Gastroesophageal sphincter (tissue), 4 donors: ENCODE data around the gene ANAPC7. TPM values are rescaled to one million over a fixed set of nuclear protein-coding genes. Genes with fewer than 3 reads are reported as not detected.
"Not testable (repeated sequence)": the region's sequence is repeated elsewhere in the genome, so short reads cannot be mapped to it uniquely, and the experiment has no call there.

Source experiments
- ATAC-seq: fragments of 150-250 bp; one replicate; pipeline ENCODE4 v1.9.1; 2016; ENCODE audit warnings: mild to moderate bottlenecking, moderate library complexity
- H3K27ac ChIP-seq, 4 donors: fragments of 200-600 bp; sonication (generic) in 3 of 4; 1 replicate in 3 of 4; 2 replicates in 1 of 4; pipeline ENCODE4 v1.5.1; 2016 to 2019
- H3K27me3 ChIP-seq: fragments of 200-600 bp; sonication (generic); one replicate; pipeline ENCODE4 v1.5.1; 2019
- H3K36me3 ChIP-seq, 2 donors: fragments of 200-600 bp; sonication (generic); one replicate each; pipeline ENCODE4 v1.5.1; 2019; ENCODE audit warnings: control low read depth in 1 of 2
- H3K4me1 ChIP-seq, 3 donors: fragments of 200-600 bp; sonication (generic); 1 replicate in 2 of 3; 2 replicates in 1 of 3; pipeline ENCODE4 v1.5.1; 2016 to 2019; ENCODE audit warnings: control low read depth in 2 of 3
- H3K4me3 ChIP-seq, 2 donors: fragments of 200-600 bp; sonication (generic); one replicate each; pipeline ENCODE4 v1.5.1; 2019; ENCODE audit warnings: mild to moderate bottlenecking in 1 of 2, moderate library complexity in 1 of 2
- H3K9me3 ChIP-seq, 3 donors: fragments of 200-600 bp; sonication (generic); one replicate each; pipeline ENCODE4 v1.5.1; 2017 to 2019; ENCODE audit warnings: control low read depth in 2 of 3
- EP300 ChIP-seq: sonication (generic); formaldehyde crosslinking; IDR thresholded peaks from one replicate; pipeline ENCODE4 v1.6.1; 2017; ENCODE audit warnings: antibody characterized with exemption, mild to moderate bottlenecking
- POLR2A ChIP-seq, 2 donors: fragments of 450-650 bp; IDR thresholded peaks; one replicate each; pipeline ENCODE4 v1.6.1; 2017; ENCODE audit warnings: antibody characterized with exemption in 2 of 2, mild to moderate bottlenecking in 2 of 2, moderate library complexity in 1 of 2
- POLR2AphosphoS5 ChIP-seq: sonication (generic); formaldehyde crosslinking; IDR thresholded peaks from one replicate; pipeline ENCODE4 v1.6.1; 2017; ENCODE audit warnings: antibody characterized with exemption
- WGBS, 2 donors: methylation state at CpG; one replicate each; pipeline ENCODE4 v1.1.5; 2018; ENCODE audit warnings: low coverage in 1 of 2; 5-methylcytosine and 5-hydroxymethylcytosine counted together
- total RNA-seq, 4 donors: library from RNA; depleted of rRNA; stranded (reverse); fragments of >200 nt; gene quantifications; one replicate each; pipeline ENCODE4 v1.1.0, GENCODE V29; 2016
- TF ChIP-seq, protein P1 (sequence below), 4 experiments: fragments of 200-600 bp in 2 of 4; fragments of 450-650 bp in 2 of 4; sonication (generic) in 1 of 4; IDR thresholded peaks; one replicate each; pipeline ENCODE4 v1.5.1; 2017 to 2019; ENCODE audit warnings: antibody characterized with exemption in 4 of 4, mild to moderate bottlenecking in 2 of 4, moderate library complexity in 2 of 4

ANAPC7 gene
- total RNA-seq, 4 donors from 2014 or later: 40.4 to 50.1 (median 46.2) TPM

DNA sequence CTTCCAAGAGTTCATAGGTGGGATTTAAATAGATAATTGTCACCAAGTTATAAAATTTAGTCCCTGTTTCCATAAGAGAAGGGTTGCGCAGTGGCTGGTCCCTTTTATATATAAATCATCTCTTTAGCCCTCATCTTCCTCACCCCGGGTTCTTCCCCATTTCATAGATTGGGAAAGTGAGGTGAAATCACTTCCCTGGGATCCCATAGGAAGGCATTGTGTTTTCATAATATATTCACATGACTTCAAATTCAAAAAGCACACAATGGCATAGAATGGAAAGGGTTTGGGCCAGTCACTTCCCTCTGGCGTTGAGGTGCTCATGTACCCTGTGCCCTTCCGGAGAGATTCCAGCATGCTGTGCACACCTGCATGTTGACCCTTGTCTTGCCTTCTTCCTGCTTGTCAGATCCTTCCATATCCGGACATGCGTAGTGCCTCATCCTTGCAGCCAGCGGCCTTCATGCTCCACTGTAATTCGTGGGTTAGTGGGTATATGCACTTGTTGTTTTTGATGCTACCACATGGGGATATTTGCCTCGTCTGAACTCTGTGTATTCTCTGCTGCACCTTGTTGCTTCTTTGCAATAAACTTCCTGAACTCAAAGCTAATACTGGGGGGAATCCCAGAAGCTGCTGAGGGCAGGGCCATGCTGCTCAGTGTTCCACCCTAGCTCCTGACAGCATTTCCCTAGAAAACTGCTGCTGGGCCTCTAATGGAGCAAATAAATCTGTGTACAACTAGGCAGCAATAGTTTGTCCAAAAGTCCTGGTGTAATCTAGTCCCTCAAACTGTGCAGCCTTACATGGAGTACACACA, 59.6 kb downstream of the ANAPC7 start:
- Histone ChIP-seq H3K36me3 (peaks cover 16 to 100% of the 10 kb centered on the region in 2 donors), H3K27ac (no peak overlapping the region), H3K27me3 (no peaks in the 10 kb centered on the region), H3K4me3 (no peak overlapping the region), H3K9me3 (no peaks in the 10 kb centered on the region), H3K4me1 (peaks cover 0 to 10% (median 0%) of the 10 kb centered on the region in 3 donors)
- ATAC-seq: no peak
- WGBS, 2 donors: 71 to 95% methylated on average over 2 to 9 of the region's 9 CpGs
- no peak for TF ChIP-seq POLR2AphosphoS5
- TF ChIP-seq, protein P1, sequence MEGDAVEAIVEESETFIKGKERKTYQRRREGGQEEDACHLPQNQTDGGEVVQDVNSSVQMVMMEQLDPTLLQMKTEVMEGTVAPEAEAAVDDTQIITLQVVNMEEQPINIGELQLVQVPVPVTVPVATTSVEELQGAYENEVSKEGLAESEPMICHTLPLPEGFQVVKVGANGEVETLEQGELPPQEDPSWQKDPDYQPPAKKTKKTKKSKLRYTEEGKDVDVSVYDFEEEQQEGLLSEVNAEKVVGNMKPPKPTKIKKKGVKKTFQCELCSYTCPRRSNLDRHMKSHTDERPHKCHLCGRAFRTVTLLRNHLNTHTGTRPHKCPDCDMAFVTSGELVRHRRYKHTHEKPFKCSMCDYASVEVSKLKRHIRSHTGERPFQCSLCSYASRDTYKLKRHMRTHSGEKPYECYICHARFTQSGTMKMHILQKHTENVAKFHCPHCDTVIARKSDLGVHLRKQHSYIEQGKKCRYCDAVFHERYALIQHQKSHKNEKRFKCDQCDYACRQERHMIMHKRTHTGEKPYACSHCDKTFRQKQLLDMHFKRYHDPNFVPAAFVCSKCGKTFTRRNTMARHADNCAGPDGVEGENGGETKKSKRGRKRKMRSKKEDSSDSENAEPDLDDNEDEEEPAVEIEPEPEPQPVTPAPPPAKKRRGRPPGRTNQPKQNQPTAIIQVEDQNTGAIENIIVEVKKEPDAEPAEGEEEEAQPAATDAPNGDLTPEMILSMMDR (IDR thresholded peaks at IDR 0.05): no peak
- TF ChIP-seq EP300: no peak
- no peak for TF ChIP-seq POLR2A (IDR thresholded peaks at IDR 0.05)

DNA sequence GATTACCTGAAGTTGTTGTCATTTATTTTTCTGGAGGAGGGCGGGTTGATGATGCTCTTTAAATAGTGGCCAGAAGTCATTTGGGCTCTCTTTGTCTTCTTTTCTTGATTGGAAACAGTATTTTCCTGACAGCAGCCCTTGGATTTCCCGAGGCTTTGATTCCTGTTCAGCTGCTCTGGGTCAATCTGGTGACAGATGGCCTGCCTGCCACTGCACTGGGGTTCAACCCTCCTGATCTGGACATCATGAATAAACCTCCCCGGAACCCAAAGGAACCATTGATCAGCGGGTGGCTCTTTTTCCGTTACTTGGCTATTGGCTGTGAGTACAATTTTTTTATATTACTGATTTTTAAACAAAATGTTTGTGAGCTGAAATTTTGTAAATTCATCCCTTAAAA, 60.4 kb downstream of the ANAPC7 start:
- TF ChIP-seq EP300: no peak
- no peak for TF ChIP-seq POLR2A (IDR thresholded peaks at IDR 0.05)
- TF ChIP-seq POLR2AphosphoS5: no peak
- TF ChIP-seq, protein P1 (IDR thresholded peaks at IDR 0.05): no peak
- no peak for ATAC-seq
- Histone ChIP-seq H3K4me1 (peaks cover 0 to 15% (median 0%) of the 10 kb centered on the region in 3 donors), H3K4me3 (no peak overlapping the region), H3K27ac (no peak overlapping the region), H3K9me3 (no peaks in the 10 kb centered on the region), H3K27me3 (no peaks in the 10 kb centered on the region), H3K36me3 (peaks cover 16 to 100% of the 10 kb centered on the region in 2 donors)
- 75 to 87% methylated on average over 4 to 5 of the region's 5 CpGs for WGBS, 2 donors

DNA sequence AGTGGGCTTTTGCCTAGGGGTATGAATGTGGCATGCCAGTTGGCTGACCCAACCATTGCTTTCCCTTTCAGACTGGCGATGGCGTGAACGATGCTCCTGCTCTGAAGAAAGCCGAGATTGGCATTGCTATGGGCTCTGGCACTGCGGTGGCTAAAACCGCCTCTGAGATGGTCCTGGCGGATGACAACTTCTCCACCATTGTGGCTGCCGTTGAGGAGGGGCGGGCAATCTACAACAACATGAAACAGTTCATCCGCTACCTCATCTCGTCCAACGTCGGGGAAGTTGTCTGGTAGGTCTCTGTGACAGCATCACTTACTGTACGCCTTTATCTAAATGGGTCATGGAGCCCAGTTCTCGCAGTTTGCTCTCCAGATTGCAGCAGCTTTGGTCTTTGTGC, 61.4 kb downstream of the ANAPC7 start:
- Histone ChIP-seq H3K9me3 (no peaks in the 10 kb centered on the region), H3K4me1 (peaks cover 0 to 15% (median 0%) of the 10 kb centered on the region in 3 donors), H3K36me3 (peaks cover 16 to 100% of the 10 kb centered on the region in 2 donors), H3K4me3 (no peak overlapping the region), H3K27ac (no peak overlapping the region), H3K27me3 (no peaks in the 10 kb centered on the region)
- no peak for ATAC-seq
- 84 to 90% methylated on average over 8 to 9 of the region's 15 CpGs for WGBS, 2 donors
- TF ChIP-seq, protein P1 (IDR thresholded peaks at IDR 0.05): no peak
- TF ChIP-seq EP300 (no peak), POLR2AphosphoS5 (no peak), POLR2A (IDR thresholded peaks at IDR 0.05) (no peak)

DNA sequence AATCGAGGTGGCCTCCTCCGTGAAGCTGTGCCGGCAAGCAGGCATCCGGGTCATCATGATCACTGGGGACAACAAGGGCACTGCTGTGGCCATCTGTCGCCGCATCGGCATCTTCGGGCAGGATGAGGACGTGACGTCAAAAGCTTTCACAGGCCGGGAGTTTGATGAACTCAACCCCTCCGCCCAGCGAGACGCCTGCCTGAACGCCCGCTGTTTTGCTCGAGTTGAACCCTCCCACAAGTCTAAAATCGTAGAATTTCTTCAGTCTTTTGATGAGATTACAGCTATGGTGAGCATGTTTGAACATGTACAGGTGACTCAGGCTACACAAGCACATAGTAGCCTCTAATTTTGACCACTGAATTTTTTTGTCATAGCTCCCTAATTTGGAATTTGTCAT, 62.8 kb downstream of the ANAPC7 start:
- 84 to 90% methylated on average over 6 to 11 of the region's 18 CpGs for WGBS, 2 donors
- no peaks in the 10 kb centered on the region for H3K27me3 ChIP-seq
- no peak for ATAC-seq
- TF ChIP-seq, protein P1 (IDR thresholded peaks at IDR 0.05): no peak
- TF ChIP-seq POLR2AphosphoS5 (no peak), POLR2A (IDR thresholded peaks at IDR 0.05) (no peak), EP300 (no peak)
- peaks cover 12 to 100% of the 10 kb centered on the region in 2 donors for H3K36me3 ChIP-seq
- H3K4me1 ChIP-seq: peaks cover 0 to 15% (median 0%) of the 10 kb centered on the region in 3 donors
- no peaks in the 10 kb centered on the region for H3K9me3 ChIP-seq
- H3K4me3 ChIP-seq: no peak overlapping the region
- peak overlapping the region in 1 of 4 donors; percentile 20 for H3K27ac ChIP-seq

DNA sequence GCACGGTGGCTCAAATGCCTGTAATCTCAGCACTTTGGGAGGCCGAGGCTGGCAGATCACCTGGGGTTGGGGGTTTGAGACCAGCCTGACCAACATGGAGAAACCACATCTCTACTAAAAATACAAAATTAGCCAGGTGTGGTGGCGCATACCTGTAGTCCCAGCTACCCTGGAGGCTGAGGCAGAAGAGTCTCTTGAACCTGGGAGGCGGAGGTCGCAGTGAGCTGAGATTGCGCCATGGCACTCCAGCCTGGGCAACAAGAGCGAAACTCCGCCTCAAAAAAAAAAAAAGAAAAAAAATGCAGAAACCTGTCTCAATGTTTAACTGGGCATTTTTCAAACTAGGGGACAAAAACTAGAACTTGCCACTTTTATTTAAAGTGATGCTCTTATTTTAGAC, 63.2 kb downstream of the ANAPC7 start:
- Histone ChIP-seq H3K36me3 (peaks cover 7 to 100% of the 10 kb centered on the region in 2 donors), H3K27ac (peak overlapping the region in 1 of 4 donors; percentile 20), H3K4me1 (peaks cover 0 to 15% (median 0%) of the 10 kb centered on the region in 3 donors)
- not testable (repeated sequence) for ATAC-seq, H3K27me3 ChIP-seq, H3K9me3 ChIP-seq, H3K4me3 ChIP-seq
- 69 to 76% methylated on average over 3 of the region's 8 CpGs for whole genome bisulfite sequencing, 2 donors
